ENCODE results near the gene NEK1.

NEK1 gene

GRCh38 chr4:169492436-169493163 is 119.8 kb downstream of the NEK1 start:
- DNase-seq (ENCODE audit: low read depth) = no peak
- TF ChIP-seq, protein P1, sequence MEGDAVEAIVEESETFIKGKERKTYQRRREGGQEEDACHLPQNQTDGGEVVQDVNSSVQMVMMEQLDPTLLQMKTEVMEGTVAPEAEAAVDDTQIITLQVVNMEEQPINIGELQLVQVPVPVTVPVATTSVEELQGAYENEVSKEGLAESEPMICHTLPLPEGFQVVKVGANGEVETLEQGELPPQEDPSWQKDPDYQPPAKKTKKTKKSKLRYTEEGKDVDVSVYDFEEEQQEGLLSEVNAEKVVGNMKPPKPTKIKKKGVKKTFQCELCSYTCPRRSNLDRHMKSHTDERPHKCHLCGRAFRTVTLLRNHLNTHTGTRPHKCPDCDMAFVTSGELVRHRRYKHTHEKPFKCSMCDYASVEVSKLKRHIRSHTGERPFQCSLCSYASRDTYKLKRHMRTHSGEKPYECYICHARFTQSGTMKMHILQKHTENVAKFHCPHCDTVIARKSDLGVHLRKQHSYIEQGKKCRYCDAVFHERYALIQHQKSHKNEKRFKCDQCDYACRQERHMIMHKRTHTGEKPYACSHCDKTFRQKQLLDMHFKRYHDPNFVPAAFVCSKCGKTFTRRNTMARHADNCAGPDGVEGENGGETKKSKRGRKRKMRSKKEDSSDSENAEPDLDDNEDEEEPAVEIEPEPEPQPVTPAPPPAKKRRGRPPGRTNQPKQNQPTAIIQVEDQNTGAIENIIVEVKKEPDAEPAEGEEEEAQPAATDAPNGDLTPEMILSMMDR (conservative IDR thresholded peaks at IDR 0.05; ENCODE audit: low read depth, low read length) = peak; percentile 82
- no peak overlapping the region for H3K4me3 ChIP-seq (ENCODE audit: low read length)

DNA sequence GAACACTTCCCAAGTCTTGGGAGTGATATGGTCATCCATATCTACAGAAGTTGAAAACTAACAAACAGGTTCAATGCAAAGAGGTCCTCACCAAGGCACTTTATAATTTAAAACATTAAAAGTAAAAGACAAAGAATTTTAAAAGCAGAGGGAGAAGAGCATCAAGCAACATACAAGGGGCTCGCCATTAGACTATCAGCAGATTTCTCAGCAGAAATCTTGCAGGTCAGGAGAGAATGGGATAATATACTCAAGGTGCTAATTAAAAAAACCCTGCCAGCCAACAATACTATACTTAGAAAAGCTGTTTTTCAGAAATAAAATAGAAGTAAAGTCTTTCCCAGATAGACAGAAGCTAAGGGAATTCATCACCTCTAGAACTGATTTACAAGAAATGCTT is 121.2 kb downstream of the NEK1 start:
- no peak for DNase-seq (ENCODE audit: low read depth)
- TF ChIP-seq, protein P1 (conservative IDR thresholded peaks at IDR 0.05; ENCODE audit: low read depth, low read length) = no peak
- H3K4me3 ChIP-seq (ENCODE audit: low read length) = no peak overlapping the region

- no peak for DNase-seq (ENCODE audit: low read depth)
- no peak overlapping the region for H3K4me3 ChIP-seq (ENCODE audit: low read length)
- TF ChIP-seq, protein P1 (conservative IDR thresholded peaks at IDR 0.05; ENCODE audit: low read depth, low read length) = no peak
Observed at GRCh38 chr4:169489306-169489705, 123.1 kb downstream of the NEK1 start.

DNA sequence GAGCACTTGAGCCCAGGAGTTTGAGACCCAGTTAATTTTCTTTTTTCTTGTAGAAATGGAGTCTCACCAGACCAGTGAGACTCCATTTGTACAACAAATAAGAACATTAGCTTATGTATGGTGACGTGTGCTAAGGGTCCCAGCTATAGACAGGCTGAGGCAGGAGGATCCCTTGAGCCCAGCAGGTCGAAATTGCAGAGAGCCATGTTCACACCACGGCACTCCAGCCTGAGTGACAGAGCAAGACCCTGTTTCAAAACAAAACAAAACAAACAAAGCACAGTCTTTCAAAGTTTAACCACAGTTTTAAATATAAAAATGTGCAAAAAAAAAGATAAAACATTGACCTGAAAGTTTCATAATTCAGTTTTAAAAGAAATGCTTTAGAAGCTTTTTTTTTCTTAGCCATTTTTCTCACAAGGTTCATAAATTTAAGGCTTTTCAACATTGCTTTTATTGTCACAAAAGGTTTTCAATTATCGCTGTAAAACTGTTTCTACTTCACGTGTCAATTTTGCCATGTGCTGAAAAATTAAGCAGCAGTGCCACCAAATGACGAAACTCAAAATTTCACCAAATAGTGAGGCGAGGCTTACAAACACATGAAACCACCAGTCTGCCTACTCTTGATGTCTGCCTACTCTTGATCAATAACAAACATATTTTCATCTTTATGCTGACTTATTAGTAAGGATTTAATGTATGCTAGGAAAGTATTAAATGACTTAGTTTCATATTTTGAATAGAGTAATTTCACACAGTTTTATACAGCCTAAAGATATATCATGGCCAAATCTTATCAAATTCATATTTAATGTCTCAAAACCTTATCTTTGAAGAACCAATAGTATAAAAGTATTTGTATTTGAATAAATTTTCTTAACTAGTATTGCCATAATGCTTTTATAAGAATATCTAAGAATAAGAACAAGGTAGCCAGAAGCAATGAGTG is 126.3 kb downstream of the NEK1 start:
- TF ChIP-seq, protein P1 (conservative IDR thresholded peaks at IDR 0.05; ENCODE audit: low read depth, low read length) = peak; percentile 52
- peak; percentile 13 for DNase-seq (ENCODE audit: low read depth)
- H3K4me3 ChIP-seq (ENCODE audit: low read length) = no peak overlapping the region

- no peak overlapping the region for H3K4me3 ChIP-seq (ENCODE audit: low read length)
- TF ChIP-seq, protein P1 (conservative IDR thresholded peaks at IDR 0.05; ENCODE audit: low read depth, low read length) = no peak
- no peak for DNase-seq (ENCODE audit: low read depth)
Observed at GRCh38 chr4:169485086-169485485, 127.3 kb downstream of the NEK1 start.

DNA sequence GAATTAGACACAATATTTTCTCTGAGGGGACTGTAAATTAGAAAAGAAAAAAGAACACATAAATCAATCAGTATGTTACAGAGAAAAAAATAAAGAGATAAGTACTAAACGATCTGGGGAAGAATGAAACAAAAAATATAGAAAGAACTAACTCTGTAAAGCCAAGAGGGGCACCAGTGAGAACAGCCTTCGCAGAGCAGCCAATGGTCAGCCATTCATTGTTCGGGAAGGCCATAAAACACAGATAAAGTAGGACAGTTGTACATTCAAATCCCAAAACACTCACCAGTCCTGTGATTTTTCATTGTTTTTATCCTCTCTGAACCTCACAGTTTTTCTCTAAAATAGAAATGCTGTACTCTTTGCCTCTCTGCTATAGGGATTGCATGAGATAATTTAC is 127.9 kb downstream of the NEK1 start:
- H3K4me3 ChIP-seq (ENCODE audit: low read length) = no peak overlapping the region
- TF ChIP-seq, protein P1 (conservative IDR thresholded peaks at IDR 0.05; ENCODE audit: low read depth, low read length) = no peak
- DNase-seq (ENCODE audit: low read depth) = no peak

Data from retinal pigment epithelial cell (primary cell).